GM21576 (cell line): ENCODE results near the gene ZFP2.

Source experiments
- ATAC-seq: cut with Tn5 transposase; IDR thresholded peaks from one replicate; pipeline ENCODE4 v1.9.1; 2021; ENCODE audit warnings: mild to moderate bottlenecking, moderate library complexity; ENCODE audit not compliant: unreplicated experiment

Gene ZFP2

GRCh38 chr5:178965465-178966055, 69.8 kb downstream of the ZFP2 start:
- ATAC-seq = no peak

GRCh38 chr5:178981381-178981780, 85.7 kb downstream of the ZFP2 start:
- no peak for ATAC-seq
